Gastroesophageal sphincter (tissue), 3 donors: Measurements from ENCODE around the gene DLK1.

Experiments used
- CTCF ChIP-seq, 4 experiments: fragments of 200-600 bp in 2 of 4; fragments of 450-650 bp in 2 of 4; sonication (generic) in 1 of 4; IDR thresholded peaks; one replicate each; pipeline ENCODE4 v1.5.1; 2017 to 2019; ENCODE audit warnings: antibody characterized with exemption in 4 of 4, mild to moderate bottlenecking in 2 of 4, moderate library complexity in 2 of 4
- POLR2A ChIP-seq, 2 donors: fragments of 450-650 bp; IDR thresholded peaks; one replicate each; pipeline ENCODE4 v1.6.1; 2017; ENCODE audit warnings: antibody characterized with exemption in 2 of 2, mild to moderate bottlenecking in 2 of 2, moderate library complexity in 1 of 2

- TF ChIP-seq POLR2A (IDR thresholded peaks at IDR 0.05) = no peak
- TF ChIP-seq CTCF (IDR thresholded peaks at IDR 0.05) = no peak
Measured at GRCh38 chr14:100729982-100730381, 3.3 kb downstream of the DLK1 start.
